Activated CD4-positive, alpha-beta T cell treated with anti-CD3 and anti-CD28 coated beads for 36 hours (primary cell): ENCODE data around the gene DAO. TPM values are rescaled to one million over a fixed set of nuclear protein-coding genes. Genes with fewer than 3 reads are reported as not detected.
A peak's percentile ranks its signal among the peaks of the same experiment; 100 is the strongest.

Experiments used
- ATAC-seq: fragments of 200-7000 bp; cut with Tn5 transposase; one replicate; pipeline ENCODE4 v1.10.0; 2021; ENCODE audit warnings: mild to moderate bottlenecking, moderate library complexity
- CTCF ChIA-PET: fragments of 350-600 bp; sonication (Branson Sonifier 250); formaldehyde crosslinking; loops from one replicate; lab custom pipeline; 2021; ENCODE audit warnings: antibody characterized with exemption; lab: Charles Lee
- POLR2A ChIA-PET: fragments of 350-600 bp; sonication (Branson Sonifier 250); formaldehyde crosslinking; loops from one replicate; lab custom pipeline; 2021; ENCODE audit warnings: antibody characterized with exemption, inconsistent platforms; lab: Charles Lee
- DNase-seq: peaks from one replicate; pipeline ENCODE4 v3.0.0-alpha.2; 2020
- H3K27ac Mint-ChIP-seq: one replicate; pipeline ENCODE4 v1.8.0; 2021; ENCODE audit warnings: mixed read lengths
- H3K27me3 Mint-ChIP-seq: one replicate; pipeline ENCODE4 v1.8.0; 2021; ENCODE audit warnings: mixed read lengths
- H3K36me3 Mint-ChIP-seq: one replicate; pipeline ENCODE4 v1.8.0; 2021; ENCODE audit warnings: low read depth, mixed read lengths
- H3K4me1 Mint-ChIP-seq: one replicate; pipeline ENCODE4 v1.8.0; 2021; ENCODE audit warnings: mixed read lengths
- H3K4me3 Mint-ChIP-seq: one replicate; pipeline ENCODE4 v1.8.0; 2021; ENCODE audit warnings: mild to moderate bottlenecking, moderate library complexity, mixed read lengths
- H3K9me3 Mint-ChIP-seq: one replicate; pipeline ENCODE4 v1.8.0; 2021; ENCODE audit warnings: low read depth, mixed read lengths
- intact Hi-C, 2 experiments: fragments of 100-400 bp; cut with DNase I in 1 of 2; cut with micrococcal nuclease in 1 of 2; formaldehyde crosslinking; loops; one replicate each; pipeline versions ENCODE4 v1.14.2 to v1.15.1; 2022 to 2024; cut with DNase I, micrococcal nuclease
- total RNA-seq, 2 experiments: library from RNA; stranded (reverse); gene quantifications; one replicate each; pipeline ENCODE4 v1.2.3, GENCODE V29; 2021

The DAO gene
- total RNA-seq, 2 experiments from 2014 or later: not detected

GRCh38 chr12:108875280-108875679 lies 4.6 kb upstream of the DAO start:
- Mint-ChIP-seq H3K27ac (no peak overlapping the region), H3K4me3 (no peak overlapping the region), H3K27me3 (no peaks in the 10 kb centered on the region), H3K4me1 (no peaks in the 10 kb centered on the region), H3K36me3 (no peaks in the 10 kb centered on the region), H3K9me3 (no peaks in the 10 kb centered on the region)
- intact Hi-C loops: no loop called here
- DNase-seq (no peak), ATAC-seq (no peak)
- ChIA-PET POLR2A (no interaction called here), CTCF (interaction anchor here (0.7 kb wide), 1 partner anchor 236 kb away, joined by 3 read pairs; no protein-coding TSS in a partner anchor)

- DNase-seq (no peak), ATAC-seq (no peak)
- H3K36me3 Mint-ChIP-seq: no peaks in the 10 kb centered on the region
- H3K4me3 Mint-ChIP-seq: no peak overlapping the region
- ChIA-PET POLR2A (no interaction called here), CTCF (interaction anchor here (0.7 kb wide), 1 partner anchor 236 kb away, joined by 3 read pairs; no protein-coding TSS in a partner anchor)
- no peaks in the 10 kb centered on the region for H3K4me1 Mint-ChIP-seq
- H3K9me3 Mint-ChIP-seq: no peaks in the 10 kb centered on the region
- intact Hi-C loops: no loop called here
- H3K27me3 Mint-ChIP-seq: no peaks in the 10 kb centered on the region
- H3K27ac Mint-ChIP-seq: no peak overlapping the region
Observed at GRCh38 chr12:108875682-108876361, 4.1 kb upstream of the DAO start.

DNA sequence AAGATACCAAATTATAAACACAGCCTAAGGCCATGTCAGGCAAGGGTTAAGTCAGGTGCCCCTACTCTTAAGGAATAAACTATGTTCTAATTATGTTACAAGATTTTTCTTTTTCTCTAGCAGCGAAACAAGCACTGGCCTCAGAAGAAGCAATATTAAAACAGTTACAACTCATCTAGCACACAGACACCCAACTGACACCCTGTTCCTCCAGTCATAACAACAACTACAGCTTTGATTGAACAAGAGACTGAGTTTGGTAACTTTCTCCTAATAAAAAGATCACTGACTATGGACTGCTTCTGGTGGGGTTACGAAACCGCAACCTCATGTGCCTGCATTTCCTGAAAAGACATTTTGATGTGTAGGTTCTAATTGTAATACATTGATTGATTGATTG lies 3.3 kb upstream of the DAO start:
- CTCF ChIA-PET: interaction anchor here (1.2 kb wide), 1 partner anchor 74 kb away, joined by 3 read pairs; no protein-coding TSS in a partner anchor
- Mint-ChIP-seq H3K4me3 (no peak overlapping the region), H3K27me3 (no peaks in the 10 kb centered on the region), H3K4me1 (no peaks in the 10 kb centered on the region), H3K9me3 (no peaks in the 10 kb centered on the region), H3K27ac (no peak overlapping the region), H3K36me3 (no peaks in the 10 kb centered on the region)
- ATAC-seq (peak; percentile 30), DNase-seq (no peak)
- POLR2A ChIA-PET: no interaction called here
- intact Hi-C loops: no loop called here

- intact Hi-C loops: loop anchor here in 1 of 2 experiments (10.0 kb wide), 1 partner anchor 503 kb away; no protein-coding TSS in a partner anchor
- Mint-ChIP-seq H3K9me3 (no peaks in the 10 kb centered on the region), H3K36me3 (no peaks in the 10 kb centered on the region), H3K4me3 (no peak overlapping the region), H3K27ac (no peak overlapping the region), H3K4me1 (no peaks in the 10 kb centered on the region), H3K27me3 (no peaks in the 10 kb centered on the region)
- DNase-seq (no peak), ATAC-seq (no peak)
- CTCF ChIA-PET: interaction anchor here (0.9 to 3.4 kb wide), 7 partner anchors 9 to 373 kb away, joined by 3 to 19 read pairs (median 4); no protein-coding TSS in a partner anchor
- POLR2A ChIA-PET: no interaction called here
Observed at GRCh38 chr12:108881953-108882352, 2.1 kb downstream of the DAO start.

- H3K4me3 Mint-ChIP-seq: no peak overlapping the region
- ATAC-seq (peak; percentile 88), DNase-seq (peak; percentile 86)
- intact Hi-C loops: loop anchor here (1.0 to 10.0 kb wide), 4 partner anchors 66 to 500 kb away; partner anchors contain the start of gene ALKBH2 (in 2 of the 2)
- H3K27me3 Mint-ChIP-seq: no peaks in the 10 kb centered on the region
- H3K4me1 Mint-ChIP-seq: no peaks in the 10 kb centered on the region
- ChIA-PET POLR2A (no interaction called here), CTCF (interaction anchor here (0.6 to 3.4 kb wide), 19 partner anchors 9 to 355 kb away, joined by 3 to 19 read pairs (median 3); partner anchors contain the start of gene ALKBH2)
- no peak overlapping the region for H3K27ac Mint-ChIP-seq
- no peaks in the 10 kb centered on the region for H3K9me3 Mint-ChIP-seq
- no peaks in the 10 kb centered on the region for H3K36me3 Mint-ChIP-seq
Observed at GRCh38 chr12:108884116-108885012, 4.5 kb downstream of the DAO start.

- peaks cover 3% of the 10 kb centered on the region for H3K9me3 Mint-ChIP-seq
- intact Hi-C loops: loop anchor here in 1 of 2 experiments (10.0 kb wide), 1 partner anchor 498 kb away; no protein-coding TSS in a partner anchor
- ChIA-PET POLR2A (no interaction called here), CTCF (interaction anchor here (1.1 to 2.0 kb wide), 2 partner anchors 64 to 165 kb away, joined by 4 to 5 read pairs; partner anchors contain the start of gene USP30)
- H3K36me3 Mint-ChIP-seq: no peaks in the 10 kb centered on the region
- H3K4me3 Mint-ChIP-seq: no peak overlapping the region
- no peaks in the 10 kb centered on the region for H3K4me1 Mint-ChIP-seq
- H3K27me3 Mint-ChIP-seq: no peaks in the 10 kb centered on the region
- H3K27ac Mint-ChIP-seq: no peak overlapping the region
- ATAC-seq (no peak), DNase-seq (no peak)
Observed at GRCh38 chr12:108886873-108887629, 7.2 kb downstream of the DAO start.

- CTCF ChIA-PET: interaction anchor here (1.0 to 2.7 kb wide), 2 partner anchors 63 to 205 kb away, joined by 5 to 13 read pairs; partner anchors contain the start of gene ALKBH2
- Mint-ChIP-seq H3K4me3 (no peak overlapping the region), H3K9me3 (peaks cover 3% of the 10 kb centered on the region), H3K27ac (no peak overlapping the region), H3K36me3 (no peaks in the 10 kb centered on the region), H3K27me3 (no peaks in the 10 kb centered on the region), H3K4me1 (no peaks in the 10 kb centered on the region)
- DNase-seq (no peak), ATAC-seq (no peak)
- POLR2A ChIA-PET: no interaction called here
- intact Hi-C loops: loop anchor here in 1 of 2 experiments (10.0 kb wide), 1 partner anchor 497 kb away; no protein-coding TSS in a partner anchor
Observed at GRCh38 chr12:108888031-108888430, 8.1 kb downstream of the DAO start.

GRCh38 chr12:108890208-108890607 lies 10.3 kb downstream of the DAO start:
- Mint-ChIP-seq H3K27ac (no peak overlapping the region), H3K4me3 (no peak overlapping the region), H3K9me3 (peaks cover 3% of the 10 kb centered on the region), H3K27me3 (peaks cover 2% of the 10 kb centered on the region), H3K4me1 (no peaks in the 10 kb centered on the region), H3K36me3 (no peaks in the 10 kb centered on the region)
- CTCF ChIA-PET: interaction anchor here (0.9 to 2.7 kb wide), 2 partner anchors 8 to 202 kb away, joined by 3 to 13 read pairs; partner anchors contain the start of gene ALKBH2
- intact Hi-C loops: no loop called here
- ATAC-seq (no peak), DNase-seq (peak; percentile 30)
- POLR2A ChIA-PET: no interaction called here

DNA sequence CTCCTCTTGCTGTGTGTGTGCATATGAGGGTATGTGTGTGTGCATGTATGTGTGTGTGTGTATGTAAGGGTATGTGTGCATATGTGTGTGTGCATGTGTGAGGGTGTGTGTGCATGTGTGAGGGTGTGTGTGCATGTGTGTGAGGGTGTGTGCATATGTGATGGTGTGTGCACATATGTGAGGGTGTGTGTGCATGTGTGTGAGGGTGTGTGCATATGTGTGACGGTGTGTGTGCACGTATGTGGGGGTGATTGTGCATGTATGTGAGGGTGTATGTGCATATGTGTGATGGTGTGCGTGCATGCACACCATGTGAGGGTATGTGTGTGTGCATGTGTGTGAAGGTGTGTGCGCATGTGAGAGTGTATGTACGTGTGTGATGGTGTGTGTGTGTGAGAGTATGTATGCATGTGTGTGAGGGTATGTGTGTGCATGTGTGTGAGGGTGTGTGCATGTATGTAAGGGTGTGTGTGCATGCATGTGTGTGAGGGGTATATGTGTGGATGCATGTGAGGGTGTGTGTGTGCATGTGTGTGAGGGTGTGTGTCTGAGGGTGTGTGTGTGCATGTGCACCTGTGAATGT lies 15.4 kb downstream of the DAO start:
- intact Hi-C loops: no loop called here
- ATAC-seq: no peak
- ChIA-PET POLR2A (no interaction called here), CTCF (no interaction called here)
- Mint-ChIP-seq H3K4me1 (no peaks in the 10 kb centered on the region), H3K36me3 (no peaks in the 10 kb centered on the region), H3K27ac (no peak overlapping the region), H3K27me3 (peaks cover 12% of the 10 kb centered on the region), H3K4me3 (no peak overlapping the region), H3K9me3 (peaks cover 3% of the 10 kb centered on the region)
- no peak for DNase-seq

DNA sequence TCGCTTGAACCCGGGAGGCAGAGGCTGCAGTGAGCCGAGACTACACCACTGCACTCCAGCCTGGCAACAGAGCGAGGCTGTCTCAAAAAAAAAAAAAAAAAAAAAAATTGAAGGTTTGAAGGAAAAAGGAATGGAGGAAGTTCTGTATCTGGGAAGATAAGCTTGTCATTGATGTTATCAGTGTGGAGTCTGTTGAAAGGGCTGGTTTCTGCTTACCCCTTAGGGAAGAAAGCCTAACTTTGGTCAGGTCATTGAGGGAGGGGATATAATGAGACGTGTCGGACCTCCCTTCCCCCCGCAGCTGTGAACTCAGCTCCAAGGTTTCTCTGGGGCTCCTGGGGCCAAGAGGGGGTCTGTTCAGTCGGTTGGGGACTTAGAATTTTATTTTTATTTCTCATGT lies 16.4 kb downstream of the DAO start:
- POLR2A ChIA-PET: no interaction called here
- intact Hi-C loops: no loop called here
- no peaks in the 10 kb centered on the region for H3K9me3 Mint-ChIP-seq

More for the DNA sequence above, 16.4 kb downstream of the DAO start:
- H3K36me3 Mint-ChIP-seq: no peaks in the 10 kb centered on the region
- CTCF ChIA-PET: interaction anchor here (0.6 to 2.1 kb wide), 4 partner anchors 19 to 1690 kb away, joined by 3 to 8 read pairs (median 3); no protein-coding TSS in a partner anchor
- no peaks in the 10 kb centered on the region for H3K4me1 Mint-ChIP-seq
- no peak for ATAC-seq
- DNase-seq: no peak
- H3K27ac Mint-ChIP-seq: no peak overlapping the region
- no peak overlapping the region for H3K4me3 Mint-ChIP-seq
- H3K27me3 Mint-ChIP-seq: peaks cover 18% of the 10 kb centered on the region
